NCI-H1417 (cell line): ENCODE results near the gene BRD7.

Source experiments
- DNase-seq, 3 experiments: peaks; one replicate each; lab custom pipeline; 2025; lab: John Stamatoyannopoulos, UW

Gene BRD7

DNA sequence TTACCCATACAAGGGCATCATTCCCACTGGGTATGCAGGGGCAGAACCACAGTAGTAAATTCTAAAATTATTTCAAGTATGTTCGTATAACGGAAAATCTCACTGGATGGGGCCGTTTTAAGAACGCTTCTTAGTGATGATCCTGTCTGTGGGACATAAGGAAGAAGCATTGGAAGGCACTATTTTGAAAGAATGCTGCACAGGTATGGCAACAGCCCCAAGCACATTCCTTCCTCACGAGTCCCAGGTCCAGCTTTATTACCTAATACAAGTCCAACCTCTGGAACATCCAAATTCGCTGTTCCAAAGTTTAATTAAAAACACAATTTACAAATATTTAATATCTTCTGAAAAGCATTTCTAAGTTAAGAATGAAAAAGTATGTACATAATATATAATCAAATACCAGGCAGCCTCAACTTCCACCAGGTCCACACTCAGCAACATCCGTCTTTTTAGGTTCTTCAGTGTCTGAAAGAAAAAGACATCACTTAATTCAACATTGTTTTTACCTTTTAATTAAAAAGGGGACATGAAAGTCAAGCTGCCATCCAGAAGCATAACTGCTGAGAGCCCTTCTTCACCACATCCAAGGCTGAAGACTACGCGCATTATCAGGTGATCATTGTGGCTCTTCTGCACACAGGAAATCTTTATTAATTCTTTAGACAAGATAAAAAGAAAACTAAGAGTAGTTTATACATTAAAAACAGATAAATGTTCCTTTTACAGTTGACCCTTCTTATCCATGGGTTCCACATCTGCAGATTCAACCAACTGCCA, 49.8 kb downstream of the BRD7 start:
- DNase-seq = no peak

GRCh38 chr16:50316848-50317630, 51.7 kb downstream of the BRD7 start:
- no peak for DNase-seq

- DNase-seq = no peak
These were observed 52.5 kb downstream of the BRD7 start for GRCh38 chr16:50316102-50316847.

DNA sequence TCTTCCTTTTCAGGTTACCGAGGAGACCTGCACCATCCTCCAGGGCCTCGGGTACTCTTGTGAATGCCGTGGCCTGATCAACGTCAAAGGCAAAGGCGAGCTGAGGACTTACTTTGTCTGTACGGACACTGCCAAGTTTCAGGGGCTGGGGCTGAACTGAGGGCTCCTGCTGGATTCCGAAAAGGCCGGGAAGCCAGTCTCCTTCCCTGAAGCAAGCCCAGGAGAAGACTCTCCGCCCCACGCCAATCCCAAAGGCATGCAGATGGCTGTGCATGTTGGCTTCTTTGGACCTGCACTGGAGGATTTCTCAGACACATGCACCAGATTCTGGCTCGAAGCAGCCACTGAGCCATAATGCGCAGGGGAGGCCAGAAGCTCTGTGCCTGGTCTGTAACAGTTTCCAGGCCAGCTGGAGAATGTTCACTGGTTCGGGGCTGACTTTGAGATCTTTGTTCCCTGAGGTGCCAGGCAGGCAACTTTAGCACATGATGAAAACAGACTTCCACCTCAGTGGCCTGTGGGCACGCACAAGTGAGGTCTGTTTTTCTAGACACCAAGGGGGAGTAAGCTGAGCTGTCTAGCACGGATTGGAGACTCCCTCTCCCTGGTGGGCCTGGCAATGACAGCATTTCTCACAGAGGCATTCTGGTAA, 53.3 kb downstream of the BRD7 start:
- DNase-seq = no peak

- DNase-seq = no peak
These were observed 54.1 kb downstream of the BRD7 start for GRCh38 chr16:50314665-50315064.

- no peak for DNase-seq
These were observed 55.0 kb downstream of the BRD7 start for GRCh38 chr16:50313596-50314478.

DNA sequence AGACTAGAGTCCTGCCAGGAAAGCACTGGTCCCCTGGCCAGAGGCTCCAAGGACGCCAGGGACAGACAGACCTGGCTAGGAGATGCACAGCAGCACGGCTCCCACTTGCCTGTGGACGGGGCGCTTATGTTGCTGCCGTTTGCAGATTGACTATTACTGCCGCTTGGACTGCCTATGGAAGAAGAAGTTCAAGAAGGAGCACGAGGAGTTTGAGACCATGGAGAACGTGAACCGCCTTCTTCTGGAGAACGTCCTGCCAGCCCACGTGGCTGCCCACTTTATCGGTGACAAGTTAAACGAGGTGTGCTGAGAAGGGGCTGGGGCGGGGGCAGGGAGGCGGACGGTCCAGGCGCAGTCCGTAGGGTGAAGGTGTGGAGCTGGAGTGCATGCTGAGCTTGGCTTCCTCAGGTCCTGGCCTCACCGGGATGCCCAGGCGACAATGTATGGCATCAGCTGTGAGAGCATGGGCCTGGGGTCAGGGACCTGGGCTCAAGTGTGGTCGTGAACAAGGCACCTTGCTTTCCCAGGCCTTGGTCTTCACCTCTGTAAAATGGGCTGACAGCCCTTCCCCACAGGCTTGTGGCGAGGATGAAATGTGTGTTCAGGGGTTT, 56.8 kb downstream of the BRD7 start:
- DNase-seq = no peak

- no peak for DNase-seq
These were observed 57.7 kb downstream of the BRD7 start for GRCh38 chr16:50311134-50311528.

DNA sequence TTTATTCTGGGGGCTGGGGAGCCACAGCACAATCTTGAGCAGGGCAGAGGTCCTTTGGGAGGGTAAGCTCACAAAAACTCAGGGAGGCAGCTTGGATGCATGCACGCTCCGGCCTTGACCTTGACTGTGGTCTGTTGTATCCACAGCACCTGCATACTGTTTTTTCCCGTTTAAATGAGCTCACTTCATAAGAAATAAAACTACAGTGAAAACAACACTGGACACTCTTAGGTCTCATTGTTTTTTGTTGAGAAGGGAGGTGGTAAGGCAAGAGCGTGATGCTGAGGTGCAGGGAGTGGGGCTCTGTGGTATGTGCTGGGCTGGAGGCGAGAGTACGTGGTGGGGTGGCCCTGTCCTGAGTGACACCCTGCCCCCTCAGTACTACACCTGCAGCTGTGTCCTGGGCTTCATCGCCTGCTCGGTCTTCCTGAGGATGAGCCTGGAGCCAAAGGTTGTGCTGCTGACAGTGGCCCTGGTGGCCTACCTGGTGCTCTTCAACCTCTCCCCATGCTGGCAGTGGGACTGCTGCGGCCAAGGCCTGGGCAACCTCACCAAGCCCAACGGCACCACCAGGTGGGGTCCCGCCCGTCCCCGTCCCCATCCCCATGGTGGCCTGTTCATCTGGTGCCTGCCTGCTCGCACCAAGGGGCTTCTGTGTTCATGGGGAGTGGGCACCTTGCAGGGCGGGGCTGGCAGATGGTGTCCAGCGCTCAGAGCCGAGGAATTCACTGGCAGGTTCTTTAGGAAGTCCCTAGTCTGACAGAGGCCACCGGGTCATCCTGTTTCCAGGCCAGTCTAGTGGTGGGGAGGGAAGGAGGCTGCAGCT, 58.3 kb downstream of the BRD7 start:
- no peak for DNase-seq

GRCh38 chr16:50309527-50310307, 59.1 kb downstream of the BRD7 start:
- DNase-seq = peak in 1 of 3 experiments; percentile 37

GRCh38 chr16:50309156-50309526, 59.6 kb downstream of the BRD7 start:
- DNase-seq = no peak

DNA sequence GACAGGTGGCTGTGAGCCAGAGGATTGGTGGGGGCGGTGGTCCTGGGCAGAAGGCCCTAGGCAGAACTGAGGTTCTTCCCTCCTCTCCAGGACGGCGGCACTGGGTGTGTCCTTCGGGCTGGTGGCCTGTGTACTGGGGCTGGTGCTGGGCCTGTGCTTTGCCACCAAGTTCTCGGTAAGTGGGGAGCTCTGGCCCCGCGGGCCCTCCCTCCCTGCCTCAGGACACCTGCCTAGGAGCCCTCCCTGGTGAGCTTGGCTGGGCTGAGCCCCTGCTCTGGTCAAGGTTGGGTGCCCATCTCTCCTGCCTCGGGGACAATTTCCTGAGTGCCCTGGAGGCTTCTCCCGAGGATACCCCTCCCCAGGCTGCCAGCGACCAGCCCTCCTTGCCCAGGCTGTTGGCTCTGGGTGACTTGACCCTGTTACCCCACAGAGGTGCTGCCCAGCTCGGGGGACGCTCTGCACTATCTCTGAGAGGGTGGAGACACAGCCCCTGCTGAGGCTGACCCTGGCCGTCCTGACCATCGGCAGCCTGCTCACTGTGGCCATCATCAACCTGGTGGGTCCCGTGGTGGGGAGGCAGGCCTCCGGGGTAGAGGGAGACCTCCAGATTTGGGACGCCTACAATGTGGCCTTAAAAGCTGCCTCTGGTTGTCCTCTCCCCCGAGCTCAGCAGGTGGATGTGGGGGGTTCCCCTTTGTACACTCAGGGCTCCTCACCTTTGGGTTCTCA, 60.4 kb downstream of the BRD7 start:
- no peak for DNase-seq

DNA sequence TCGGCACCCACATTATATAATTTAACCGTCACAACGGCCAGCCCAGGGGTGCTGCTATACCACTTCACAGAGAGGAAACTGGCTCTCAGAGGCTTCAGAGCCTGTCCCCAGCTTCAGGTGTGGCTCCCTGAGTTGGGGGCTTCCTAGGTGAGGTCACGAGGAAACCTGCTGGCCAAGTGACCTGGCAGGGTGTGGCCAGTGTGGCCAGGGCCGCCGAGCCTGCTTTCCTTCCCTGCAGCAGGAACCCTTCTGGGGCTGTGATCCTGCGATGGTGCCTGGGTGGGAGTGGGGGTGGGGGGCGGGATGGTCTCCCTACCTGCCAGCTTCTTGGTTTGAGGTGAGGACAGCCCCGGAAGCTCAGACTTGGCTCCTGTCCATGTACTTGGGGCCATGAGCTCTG, 62.5 kb downstream of the BRD7 start:
- DNase-seq = no peak

DNA sequence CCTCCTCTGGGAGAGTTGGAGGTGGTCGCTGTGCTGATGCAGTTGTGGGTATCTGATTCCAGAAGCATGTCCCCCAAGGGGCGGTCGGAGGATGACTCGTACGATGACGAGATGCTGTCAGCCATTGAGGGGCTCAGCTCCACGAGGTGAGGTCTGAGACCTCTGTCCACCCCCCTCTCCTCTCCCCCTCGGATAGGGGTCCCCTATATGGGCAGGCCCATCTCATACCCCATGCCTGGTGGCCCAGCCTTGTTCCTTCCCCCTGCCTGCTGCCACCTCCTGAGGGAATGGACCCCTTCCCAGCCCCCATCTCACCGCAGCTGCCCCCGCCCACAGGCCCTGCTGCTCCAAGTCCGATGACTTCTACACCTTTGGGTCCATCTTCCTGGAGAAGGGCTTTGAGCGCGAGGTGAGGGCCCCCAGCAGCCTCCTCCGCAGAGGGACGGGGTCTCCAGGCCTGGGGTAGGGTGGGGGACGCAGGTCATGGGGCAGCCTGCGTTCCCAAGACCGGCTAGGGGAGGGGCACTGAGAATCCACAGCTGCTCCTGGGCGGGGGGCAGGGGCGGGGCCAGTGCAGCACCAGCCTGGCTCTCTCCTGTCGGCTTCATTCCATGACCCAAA, 63.2 kb downstream of the BRD7 start:
- no peak for DNase-seq

GRCh38 chr16:50304467-50305440, 64.0 kb downstream of the BRD7 start:
- DNase-seq = no peak

DNA sequence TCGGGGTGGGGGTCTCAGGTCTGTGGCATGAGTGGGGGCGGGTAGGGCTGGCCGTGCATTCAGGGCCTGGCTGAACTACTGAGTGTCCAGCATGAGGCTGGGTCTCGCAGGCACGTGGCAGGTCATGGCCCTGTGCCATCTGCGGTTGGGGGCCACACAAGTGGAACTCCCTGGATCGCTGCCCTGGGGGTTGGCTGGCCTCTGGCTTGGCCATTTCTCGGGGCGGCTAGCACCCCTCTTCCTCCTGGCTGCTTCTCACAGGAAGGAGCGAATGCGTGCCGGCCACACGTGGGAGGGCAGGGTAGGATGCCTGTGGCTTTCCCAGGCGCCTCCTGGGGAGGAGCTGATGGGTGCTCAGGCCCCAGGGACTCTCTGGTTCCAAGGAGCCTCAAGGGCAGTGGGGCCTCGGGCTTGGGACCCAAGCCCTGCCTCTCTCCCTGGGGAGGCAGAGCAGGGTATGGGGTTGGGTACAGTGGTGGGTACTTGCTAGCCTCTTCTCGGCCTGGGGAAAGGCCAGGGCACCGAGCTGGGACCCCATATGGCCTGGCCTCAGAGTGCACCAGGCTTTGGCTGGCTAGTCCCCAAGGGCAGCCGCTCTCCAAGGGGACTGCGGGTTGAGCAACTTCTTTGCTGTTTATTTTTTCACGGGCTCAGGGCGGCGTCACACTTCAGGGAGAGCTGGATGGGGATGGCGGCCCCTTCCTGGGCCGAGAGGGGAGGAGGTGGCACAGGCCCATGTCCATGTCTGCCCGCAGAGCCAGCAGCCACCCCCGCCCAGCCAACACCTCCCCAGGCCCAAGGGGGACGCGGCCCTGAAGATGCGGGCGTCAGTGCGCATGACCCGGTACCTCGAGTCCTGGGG, 65.0 kb downstream of the BRD7 start:
- no peak for DNase-seq
